OCI-LY1 (cell line): Measurements from ENCODE around the gene NATD1.
"Not testable (repeated sequence)": the region's sequence is repeated elsewhere in the genome, so short reads cannot be mapped to it uniquely, and the experiment has no call there.

Experiments used
- H2AFZ ChIP-seq: fragments of 200-600 bp; sonication (generic), shearing (Covaris generic); 2 replicates; pipeline ENCODE4 v1.6.0; 2014; ENCODE audit warnings: antibody characterized with exemption, mild to moderate bottlenecking, low read length
- H3F3A ChIP-seq: fragments of 200-600 bp; sonication (generic), shearing (Covaris generic); 2 replicates; pipeline ENCODE4 v1.6.0; 2014; ENCODE audit warnings: mild to moderate bottlenecking, antibody characterized with exemption, low read length, moderate library complexity; ENCODE audit not compliant: insufficient read depth
- H3K27ac ChIP-seq: fragments of 200-600 bp; sonication (generic); 2 replicates; pipeline ENCODE4 v1.5.1; 2014; ENCODE audit warnings: low read length, mixed run types, mild to moderate bottlenecking, low read depth; ENCODE audit not compliant: poor library complexity, severe bottlenecking
- H3K27me3 ChIP-seq: fragments of 200-600 bp; sonication (generic); 2 replicates; pipeline ENCODE4 v1.6.0; 2014; ENCODE audit warnings: antibody characterized with exemption, mild to moderate bottlenecking, low read length, moderate library complexity; ENCODE audit not compliant: insufficient read depth
- H3K36me3 ChIP-seq: fragments of 200-600 bp; sonication (generic); 2 replicates; pipeline ENCODE4 v1.6.1; 2014; ENCODE audit warnings: mild to moderate bottlenecking, antibody characterized with exemption, low read length, moderate library complexity, mixed read lengths; ENCODE audit not compliant: insufficient read depth
- H3K4me1 ChIP-seq: fragments of 200-600 bp; sonication (generic); 2 replicates; pipeline ENCODE4 v1.5.1; 2014; ENCODE audit warnings: mild to moderate bottlenecking, low read length, moderate library complexity; ENCODE audit not compliant: insufficient read depth, severe bottlenecking
- H3K4me2 ChIP-seq: fragments of 200-600 bp; sonication (generic), shearing (Covaris generic); 2 replicates; pipeline ENCODE4 v1.6.1; 2014; ENCODE audit warnings: low read length
- H3K4me3 ChIP-seq: fragments of 200-600 bp; sonication (generic); 2 replicates; pipeline ENCODE4 v1.5.1; 2014; ENCODE audit warnings: low read length, low read depth, mild to moderate bottlenecking, mixed read lengths; ENCODE audit not compliant: poor library complexity, severe bottlenecking
- H3K79me2 ChIP-seq: fragments of 200-600 bp; shearing (Covaris generic); 2 replicates; pipeline ENCODE4 v1.6.1; 2016; ENCODE audit warnings: mixed run types, low read length, mixed read lengths; ENCODE audit not compliant: insufficient read depth
- H3K9ac ChIP-seq: fragments of 200-600 bp; sonication (generic), shearing (Covaris generic); 2 replicates; pipeline ENCODE4 v1.6.1; 2014; ENCODE audit warnings: mild to moderate bottlenecking, low read length, mixed read lengths
- H3K9me2 ChIP-seq: fragments of 200-600 bp; sonication (generic), shearing (Covaris generic); 2 replicates; pipeline ENCODE4 v1.6.1; 2014; ENCODE audit warnings: low read depth, mild to moderate bottlenecking, low read length, mixed read lengths
- H3K9me3 ChIP-seq: fragments of 200-600 bp; shearing (Covaris generic); 2 replicates; pipeline ENCODE4 v1.6.1; 2014; ENCODE audit warnings: low read length, mixed read lengths
- H4K20me1 ChIP-seq: fragments of 200-600 bp; sonication (generic), shearing (Covaris generic); 2 replicates; pipeline ENCODE4 v1.6.0; 2016; ENCODE audit warnings: mild to moderate bottlenecking, low read length; ENCODE audit not compliant: insufficient read depth
- CTCF ChIP-seq: fragments of 200-600 bp; sonication (generic), shearing (Covaris generic); IDR thresholded peaks from 2 replicates; pipeline ENCODE4 v1.5.1; 2017; ENCODE audit warnings: mild to moderate bottlenecking, antibody characterized with exemption, low read length, moderate library complexity, mixed read lengths
- EZH2 ChIP-seq: fragments of 200-600 bp; sonication (generic), shearing (Covaris generic); IDR thresholded peaks from 2 replicates; pipeline ENCODE4 v1.8.0; 2017; ENCODE audit warnings: borderline replicate concordance, mixed run types, mild to moderate bottlenecking, antibody characterized with exemption, low read length, moderate library complexity, mixed read lengths

NATD1 gene

GRCh38 chr17:21228845-21229244, 24.4 kb downstream of the NATD1 start:
- no peaks in the 10 kb centered on the region for H3K9me3 ChIP-seq
- no peak overlapping the region for H3K9ac ChIP-seq
- TF ChIP-seq CTCF, result no peak
- TF ChIP-seq EZH2, result no peak
- H3K36me3 ChIP-seq, result no peaks in the 10 kb centered on the region
- no peaks in the 10 kb centered on the region for H3K9me2 ChIP-seq
- H3K4me1 ChIP-seq, result no peaks in the 10 kb centered on the region
- no peak overlapping the region for H3K27ac ChIP-seq
- H2AFZ ChIP-seq, result no peak overlapping the region
- H4K20me1 ChIP-seq, result no peaks in the 10 kb centered on the region
- H3K4me2 ChIP-seq, result no peak overlapping the region
- H3K27me3 ChIP-seq, result no peaks in the 10 kb centered on the region
- H3F3A ChIP-seq, result no peaks in the 10 kb centered on the region
- no peaks in the 10 kb centered on the region for H3K79me2 ChIP-seq
- H3K4me3 ChIP-seq, result no peak overlapping the region

GRCh38 chr17:21228111-21228510, 25.1 kb downstream of the NATD1 start:
- Histone ChIP-seq H3K9me2 (no peaks in the 10 kb centered on the region), H3K27ac (no peak overlapping the region), H3K9me3 (no peaks in the 10 kb centered on the region), H3K4me2 (no peak overlapping the region), H2AFZ (no peak overlapping the region), H3K4me3 (no peak overlapping the region), H3K79me2 (no peaks in the 10 kb centered on the region), H3F3A (no peaks in the 10 kb centered on the region), H3K4me1 (no peaks in the 10 kb centered on the region), H3K27me3 (no peaks in the 10 kb centered on the region), H4K20me1 (no peaks in the 10 kb centered on the region), H3K36me3 (no peaks in the 10 kb centered on the region), H3K9ac (no peak overlapping the region)
- TF ChIP-seq EZH2, result no peak
- no peak for TF ChIP-seq CTCF

- not testable (repeated sequence) for H3K9me2 ChIP-seq, H2AFZ ChIP-seq, H3K9me3 ChIP-seq, H3K27ac ChIP-seq, H3K4me1 ChIP-seq, H3K79me2 ChIP-seq, H3K36me3 ChIP-seq, H3K9ac ChIP-seq, H3F3A ChIP-seq, H3K27me3 ChIP-seq, H3K4me2 ChIP-seq, H3K4me3 ChIP-seq, H4K20me1 ChIP-seq
Observed at GRCh38 chr17:21227277-21227676, 25.9 kb downstream of the NATD1 start.

- Histone ChIP-seq H3K4me1 (no peaks in the 10 kb centered on the region), H4K20me1 (no peaks in the 10 kb centered on the region), H3K4me2 (no peak overlapping the region), H3F3A (no peaks in the 10 kb centered on the region), H2AFZ (no peak overlapping the region), H3K4me3 (no peak overlapping the region), H3K27ac (no peak overlapping the region), H3K9me3 (no peaks in the 10 kb centered on the region; the same call in 1 of the 2 replicates), H3K79me2 (no peaks in the 10 kb centered on the region; the same call in 1 of the 2 replicates), H3K36me3 (peaks cover 28% of the 10 kb centered on the region), H3K9ac (no peak overlapping the region), H3K27me3 (no peaks in the 10 kb centered on the region), H3K9me2 (no peaks in the 10 kb centered on the region)
- TF ChIP-seq CTCF (no peak), EZH2 (no peak)
Observed at GRCh38 chr17:21223086-21223485, 30.1 kb downstream of the NATD1 start.
